Neutrophil (primary cell): ENCODE results near the gene SDK2.

Experiments used
- H3K27ac ChIP-seq: fragments of 200-600 bp; sonication (generic); 2 replicates; pipeline ENCODE4 v1.5.1; 2016; ENCODE audit warnings: mild to moderate bottlenecking, moderate library complexity
- H3K27me3 ChIP-seq: fragments of 200-600 bp; sonication (generic); 2 replicates; pipeline ENCODE4 v1.6.0; 2016; ENCODE audit warnings: mild to moderate bottlenecking
- H3K36me3 ChIP-seq: fragments of 200-600 bp; sonication (generic); 2 replicates; pipeline ENCODE4 v1.5.1; 2017
- H3K4me1 ChIP-seq, 2 experiments: fragments of 200-600 bp in 1 of 2; sonication (generic) in 1 of 2; 1 replicate in 1 of 2; 2 replicates in 1 of 2; pipeline versions ENCODE4 v1.5.1 to v1.6.1; 2013 to 2016; ENCODE audit warnings: low read depth in 1 of 2, low read length in 1 of 2, mild to moderate bottlenecking in 1 of 2, moderate library complexity in 1 of 2; ENCODE audit not compliant: control insufficient read depth in 1 of 2, insufficient read depth in 1 of 2
- H3K4me3 ChIP-seq, 2 experiments: fragments of 200-600 bp in 1 of 2; sonication (generic) in 1 of 2; 1 replicate in 1 of 2; 2 replicates in 1 of 2; pipeline ENCODE4 v1.5.1; 2013 to 2016; ENCODE audit warnings: low read depth in 1 of 2, low read length in 1 of 2, mild to moderate bottlenecking in 1 of 2, moderate library complexity in 1 of 2
- H3K9me3 ChIP-seq: fragments of 200-600 bp; sonication (generic); 2 replicates; pipeline ENCODE4 v1.5.1; 2016
- CTCF ChIP-seq: fragments of 200-600 bp; sonication (generic); IDR thresholded peaks from 2 replicates; pipeline ENCODE4 v1.5.1; 2016; ENCODE audit warnings: antibody characterized with exemption

The SDK2 gene

GRCh38 chr17:73616120-73616872, 27.9 kb downstream of the SDK2 start:
- no peaks in the 10 kb centered on the region for H3K9me3 ChIP-seq
- no peaks in the 10 kb centered on the region for H3K27me3 ChIP-seq
- no peak overlapping the region for H3K4me3 ChIP-seq
- no peak for TF ChIP-seq CTCF
- no peaks in the 10 kb centered on the region for H3K36me3 ChIP-seq
- no peaks in the 10 kb centered on the region for H3K4me1 ChIP-seq
- H3K27ac ChIP-seq, result no peak overlapping the region

- Histone ChIP-seq H3K27me3 (no peaks in the 10 kb centered on the region), H3K27ac (no peak overlapping the region), H3K4me3 (no peak overlapping the region), H3K9me3 (no peaks in the 10 kb centered on the region), H3K36me3 (no peaks in the 10 kb centered on the region), H3K4me1 (no peaks in the 10 kb centered on the region)
- TF ChIP-seq CTCF, result no peak
These were observed 30.0 kb downstream of the SDK2 start for GRCh38 chr17:73614256-73614655.

GRCh38 chr17:73613271-73614233, 30.7 kb downstream of the SDK2 start:
- Histone ChIP-seq H3K4me3 (no peak overlapping the region), H3K9me3 (no peaks in the 10 kb centered on the region), H3K4me1 (no peaks in the 10 kb centered on the region), H3K27me3 (no peaks in the 10 kb centered on the region), H3K27ac (no peak overlapping the region), H3K36me3 (no peaks in the 10 kb centered on the region)
- TF ChIP-seq CTCF, result no peak

GRCh38 chr17:73612031-73612472, 32.2 kb downstream of the SDK2 start:
- Histone ChIP-seq H3K36me3 (no peaks in the 10 kb centered on the region), H3K4me1 (no peaks in the 10 kb centered on the region), H3K27me3 (no peaks in the 10 kb centered on the region), H3K9me3 (no peaks in the 10 kb centered on the region), H3K4me3 (no peak overlapping the region), H3K27ac (no peak overlapping the region)
- TF ChIP-seq CTCF, result no peak

DNA sequence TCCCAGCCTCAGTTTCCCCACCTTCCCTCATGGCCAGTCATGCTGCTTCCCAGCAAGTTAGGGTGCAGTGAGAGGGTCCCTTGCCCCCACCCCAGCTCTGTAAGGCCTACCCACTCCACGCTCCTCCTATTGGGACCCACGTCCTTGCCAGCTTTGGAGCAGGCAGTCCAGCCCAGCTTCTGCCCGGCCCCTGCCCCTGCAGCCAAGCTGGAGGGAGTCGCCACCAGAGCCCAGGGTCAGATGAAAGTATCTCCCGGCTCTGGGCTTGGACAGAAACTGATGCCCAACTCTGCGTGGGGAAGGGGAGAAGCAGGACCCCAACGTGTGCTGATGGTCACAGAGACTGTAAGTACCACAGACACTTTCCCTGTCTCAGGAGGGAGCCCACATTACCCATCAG, 32.6 kb downstream of the SDK2 start:
- H3K4me1 ChIP-seq, result no peaks in the 10 kb centered on the region
- no peak overlapping the region for H3K27ac ChIP-seq
- no peaks in the 10 kb centered on the region for H3K36me3 ChIP-seq
- no peaks in the 10 kb centered on the region for H3K9me3 ChIP-seq
- H3K4me3 ChIP-seq, result no peak overlapping the region
- TF ChIP-seq CTCF, result no peak
- H3K27me3 ChIP-seq, result no peaks in the 10 kb centered on the region
